GM21381 (cell line): ENCODE data around the gene GRM1.

Experiments used
- ATAC-seq: cut with Tn5 transposase; IDR thresholded peaks from one replicate; pipeline ENCODE4 v1.9.1; 2021; ENCODE audit warnings: mild to moderate bottlenecking, moderate library complexity; ENCODE audit not compliant: unreplicated experiment

Gene GRM1

GRCh38 chr6:146434732-146435390, 406.0 kb downstream of the GRM1 start:
- no peak for ATAC-seq

GRCh38 chr6:146441907-146442306, 413.0 kb downstream of the GRM1 start:
- no peak for ATAC-seq

GRCh38 chr6:146444189-146444588, 415.3 kb downstream of the GRM1 start:
- ATAC-seq, result no peak

- no peak for ATAC-seq
Observed at GRCh38 chr6:146445233-146445632, 416.4 kb downstream of the GRM1 start.

GRCh38 chr6:146456886-146457285, 428.0 kb downstream of the GRM1 start:
- ATAC-seq, result no peak

- no peak for ATAC-seq
Observed at GRCh38 chr6:146460941-146461340, 432.1 kb downstream of the GRM1 start.

- no peak for ATAC-seq
Observed at GRCh38 chr6:146470091-146470770, 441.4 kb downstream of the GRM1 start.

- no peak for ATAC-seq
Observed at GRCh38 chr6:146472918-146473317, 444.1 kb downstream of the GRM1 start.

- no peak for ATAC-seq
Observed at GRCh38 chr6:146481527-146481926, 452.7 kb downstream of the GRM1 start.

- ATAC-seq, result no peak
Observed at GRCh38 chr6:146484411-146484810, 455.5 kb downstream of the GRM1 start.
